GM23248 (cell line): ENCODE results near the gene MPST. TPM values are rescaled to one million over a fixed set of nuclear protein-coding genes. Genes with fewer than 3 reads are reported as not detected.

Experiments
- DNase-seq: peaks from one replicate; pipeline ENCODE4 v3.0.0-alpha.2; 2015
- H2AFZ ChIP-seq: fragments of 200-600 bp; sonication (generic); 2 replicates; pipeline ENCODE4 v1.6.1; 2016; ENCODE audit warnings: antibody characterized with exemption
- H3F3A ChIP-seq: fragments of 200-600 bp; sonication (generic); 2 replicates; pipeline ENCODE4 v1.6.1; 2016; ENCODE audit warnings: mild to moderate bottlenecking, antibody characterized with exemption, mixed run types; ENCODE audit not compliant: insufficient read depth
- H3K27ac ChIP-seq: fragments of 200-600 bp; sonication (generic); 2 replicates; pipeline ENCODE4 v1.5.1; 2016; ENCODE audit warnings: mild to moderate bottlenecking
- H3K27me3 ChIP-seq: fragments of 200-600 bp; sonication (generic); replicated peaks from 2 replicates; pipeline ENCODE4 v1.6.1; 2016; ENCODE audit warnings: mild to moderate bottlenecking; ENCODE audit not compliant: insufficient read depth
- H3K36me3 ChIP-seq: fragments of 200-600 bp; sonication (generic); 2 replicates; pipeline ENCODE4 v1.6.1; 2016; ENCODE audit warnings: low read depth, mild to moderate bottlenecking
- H3K4me1 ChIP-seq: fragments of 200-600 bp; sonication (generic); 2 replicates; pipeline ENCODE4 v1.6.1; 2016; ENCODE audit warnings: mild to moderate bottlenecking; ENCODE audit not compliant: insufficient read depth
- H3K4me2 ChIP-seq: fragments of 200-600 bp; sonication (generic); one replicate; pipeline ENCODE4 v1.6.1; 2016; ENCODE audit warnings: mild to moderate bottlenecking; ENCODE audit not compliant: unreplicated experiment
- H3K4me3 ChIP-seq: fragments of 200-600 bp; sonication (generic); 2 replicates; pipeline ENCODE4 v1.5.1; 2016; ENCODE audit warnings: mild to moderate bottlenecking
- H3K79me2 ChIP-seq: fragments of 200-600 bp; sonication (generic); 2 replicates; pipeline ENCODE4 v1.6.1; 2016; ENCODE audit warnings: mild to moderate bottlenecking; ENCODE audit not compliant: insufficient read depth
- H3K9ac ChIP-seq: fragments of 200-600 bp; sonication (generic); 2 replicates; pipeline ENCODE4 v1.6.1; 2016; ENCODE audit warnings: mild to moderate bottlenecking
- H3K9me2 ChIP-seq: fragments of 200-600 bp; sonication (generic); 2 replicates; pipeline ENCODE4 v1.6.1; 2016; ENCODE audit warnings: mixed run types, mild to moderate bottlenecking, moderate library complexity; ENCODE audit not compliant: insufficient read depth
- H3K9me3 ChIP-seq: fragments of 200-600 bp; sonication (generic); one replicate; pipeline ENCODE4 v1.6.1; 2017; ENCODE audit warnings: low read depth
- H4K20me1 ChIP-seq: fragments of 200-600 bp; sonication (generic); 2 replicates; pipeline ENCODE4 v1.6.0; 2016; ENCODE audit not compliant: insufficient read depth
- EZH2 ChIP-seq: fragments of 200-600 bp; sonication (generic); IDR thresholded peaks from 2 replicates; pipeline ENCODE4 v1.6.1; 2018; ENCODE audit warnings: antibody characterized with exemption, mild to moderate bottlenecking; ENCODE audit not compliant: insufficient read depth, poor library complexity, severe bottlenecking
- EZH2phosphoT487 ChIP-seq: fragments of 200-600 bp; sonication (generic); IDR thresholded peaks from 2 replicates; pipeline ENCODE4 v1.6.1; 2018; ENCODE audit warnings: antibody characterized with exemption, moderate library complexity, mild to moderate bottlenecking, low read depth; ENCODE audit not compliant: insufficient read depth
- WGBS, 2 experiments: methylation state at CpG; one replicate each; pipeline ENCODE4 v1.1.6; 2015 to 2017; ENCODE audit warnings: low lambda C conversion rate in 2 of 2, low coverage in 1 of 2; ENCODE audit errors: missing lambda C conversion rate in 2 of 2; 5-methylcytosine and 5-hydroxymethylcytosine counted together
- in situ Hi-C: fragments of 300-500 bp; cut with MboI; formaldehyde crosslinking; loops from 2 replicates; pipeline ENCODE4 v1.15.0; 2020
- polyA plus RNA-seq: library from polyadenylated mRNA; unstranded; fragments of >200 nt; fragmentation: Nextera tagmentation; extraction: Ambion mirVana; gene quantifications from 2 replicates; pipeline ENCODE4 v1.2.1, GENCODE V29; 2016
- total RNA-seq: library from RNA; depleted of rRNA; stranded (reverse); fragments of >200 nt; shearing (Covaris generic); gene quantifications from 2 replicates; pipeline ENCODE4 v1.2.3, GENCODE V29; 2014

MPST gene
- total and polyA plus RNA-seq, 2 experiments from 2014 or later: 48.5 to 72.0 TPM

- TF ChIP-seq EZH2phosphoT487 (no peak), EZH2 (no peak)
- H3K4me2 ChIP-seq: no peak overlapping the region
- DNase-seq: no peak
- H3K27me3 ChIP-seq: no peaks in the 10 kb centered on the region
- no peaks in the 10 kb centered on the region for H3K9me3 ChIP-seq
- H3K9me2 ChIP-seq: no peaks in the 10 kb centered on the region
- H3K9ac ChIP-seq: no peak overlapping the region
- no peak overlapping the region for H2AFZ ChIP-seq
- H3K36me3 ChIP-seq: no peaks in the 10 kb centered on the region
- in situ Hi-C loops: no loop called here
- 47 to 51% methylated on average over 13 to 14 of the region's 14 CpGs for WGBS, 2 experiments
- peaks cover 9% of the 10 kb centered on the region for H3F3A ChIP-seq
- H3K27ac ChIP-seq: no peak overlapping the region
- no peaks in the 10 kb centered on the region for H4K20me1 ChIP-seq
- H3K79me2 ChIP-seq: no peaks in the 10 kb centered on the region
- H3K4me3 ChIP-seq: no peak overlapping the region
- H3K4me1 ChIP-seq: peaks cover 7% of the 10 kb centered on the region
Observed at GRCh38 chr22:37037669-37038068, 18.1 kb downstream of the MPST start.

- no peak overlapping the region for H3K4me2 ChIP-seq
- TF ChIP-seq EZH2phosphoT487 (no peak), EZH2 (no peak)
- H3K27ac ChIP-seq: no peak overlapping the region
- no peak for DNase-seq
- no peak overlapping the region for H3K9ac ChIP-seq
- 55 to 63% methylated on average over 2 of the region's 2 CpGs for WGBS, 2 experiments
- H3K4me3 ChIP-seq: no peak overlapping the region
- H3K27me3 ChIP-seq: no peaks in the 10 kb centered on the region
- no peaks in the 10 kb centered on the region for H3K79me2 ChIP-seq
- no peaks in the 10 kb centered on the region for H3K36me3 ChIP-seq
- no peaks in the 10 kb centered on the region for H4K20me1 ChIP-seq
- H3K9me3 ChIP-seq: no peaks in the 10 kb centered on the region
- peaks cover 9% of the 10 kb centered on the region for H3F3A ChIP-seq
- peaks cover 7% of the 10 kb centered on the region for H3K4me1 ChIP-seq
- H3K9me2 ChIP-seq: no peaks in the 10 kb centered on the region
- no peak overlapping the region for H2AFZ ChIP-seq
- in situ Hi-C loops: no loop called here
Observed at GRCh38 chr22:37039466-37039865, 19.9 kb downstream of the MPST start.

GRCh38 chr22:37043209-37043827 lies 23.8 kb downstream of the MPST start:
- Histone ChIP-seq H3K9me2 (no peaks in the 10 kb centered on the region), H3K27ac (no peak overlapping the region), H3K9ac (no peak overlapping the region), H3F3A (peaks cover 9% of the 10 kb centered on the region), H3K36me3 (no peaks in the 10 kb centered on the region), H3K4me3 (no peak overlapping the region), H2AFZ (no peak overlapping the region), H3K79me2 (no peaks in the 10 kb centered on the region), H3K27me3 (no peaks in the 10 kb centered on the region), H3K9me3 (no peaks in the 10 kb centered on the region), H3K4me1 (peaks cover 12% of the 10 kb centered on the region), H3K4me2 (no peak overlapping the region), H4K20me1 (no peaks in the 10 kb centered on the region)
- in situ Hi-C loops: no loop called here
- WGBS, 2 experiments: 65 to 75% methylated on average over 7 of the region's 7 CpGs
- TF ChIP-seq EZH2phosphoT487 (no peak), EZH2 (no peak)
- no peak for DNase-seq

GRCh38 chr22:37043828-37044538 lies 24.4 kb downstream of the MPST start:
- 63 to 65% methylated on average over 17 of the region's 17 CpGs for WGBS, 2 experiments
- in situ Hi-C loops: no loop called here
- no peak overlapping the region for H3K27ac ChIP-seq

More at GRCh38 chr22:37043828-37044538, 24.4 kb downstream of the MPST start:
- no peak overlapping the region for H3K9ac ChIP-seq
- H3K9me3 ChIP-seq: no peaks in the 10 kb centered on the region
- peak; percentile 31 for DNase-seq
- no peaks in the 10 kb centered on the region for H4K20me1 ChIP-seq
- H3F3A ChIP-seq: peaks cover 9% of the 10 kb centered on the region
- no peak for TF ChIP-seq EZH2phosphoT487
- TF ChIP-seq EZH2: no peak
- no peak overlapping the region for H3K4me2 ChIP-seq
- no peaks in the 10 kb centered on the region for H3K27me3 ChIP-seq
- H2AFZ ChIP-seq: no peak overlapping the region
- H3K4me1 ChIP-seq: peaks cover 12% of the 10 kb centered on the region
- H3K36me3 ChIP-seq: no peaks in the 10 kb centered on the region
- no peak overlapping the region for H3K4me3 ChIP-seq
- no peaks in the 10 kb centered on the region for H3K9me2 ChIP-seq
- H3K79me2 ChIP-seq: no peaks in the 10 kb centered on the region
